Astrocyte (in vitro differentiated cells and primary cell): ENCODE measurements around the gene ELMOD3.

ENCODE experiments used
- CTCF ChIP-seq: IDR thresholded peaks from 2 replicates; pipeline ENCODE4 v1.5.1; 2011; ENCODE audit warnings: low read depth, mild to moderate bottlenecking, inconsistent platforms, low read length, moderate library complexity; ENCODE audit not compliant: insufficient read depth
- EZH2 ChIP-seq: IDR thresholded peaks from 2 replicates; pipeline ENCODE4 v1.6.1; 2012; ENCODE audit warnings: mild to moderate bottlenecking, low read length, inconsistent platforms; ENCODE audit not compliant: insufficient read depth

- TF ChIP-seq CTCF (no peak), EZH2 (no peak)
Observed at GRCh38 chr2:85308201-85308600, 46.4 kb upstream of the ELMOD3 start.
